ENCODE measurements around the gene USF2.

- no peak for TF ChIP-seq CTCF (IDR thresholded peaks at IDR 0.05)
- TF ChIP-seq EZH2phosphoT487 (IDR thresholded peaks at IDR 0.05; ENCODE audit: borderline replicate concordance, low read depth) = no peak
- TF ChIP-seq RAD21 (IDR thresholded peaks at IDR 0.05; ENCODE audit: low read length) = no peak
Measured at GRCh38 chr19:35294328-35294727, 25.6 kb downstream of the USF2 start.
